ENCODE measurements around the gene NAGLU. TPM values are rescaled to one million over a fixed set of nuclear protein-coding genes. Genes with fewer than 3 reads are reported as not detected.
A peak's percentile ranks its signal among the peaks of the same experiment; 100 is the strongest.

Gene NAGLU
- total and polyA plus RNA-seq, 2 experiments from 2014 or later = 76.4 to 121 TPM

DNA sequence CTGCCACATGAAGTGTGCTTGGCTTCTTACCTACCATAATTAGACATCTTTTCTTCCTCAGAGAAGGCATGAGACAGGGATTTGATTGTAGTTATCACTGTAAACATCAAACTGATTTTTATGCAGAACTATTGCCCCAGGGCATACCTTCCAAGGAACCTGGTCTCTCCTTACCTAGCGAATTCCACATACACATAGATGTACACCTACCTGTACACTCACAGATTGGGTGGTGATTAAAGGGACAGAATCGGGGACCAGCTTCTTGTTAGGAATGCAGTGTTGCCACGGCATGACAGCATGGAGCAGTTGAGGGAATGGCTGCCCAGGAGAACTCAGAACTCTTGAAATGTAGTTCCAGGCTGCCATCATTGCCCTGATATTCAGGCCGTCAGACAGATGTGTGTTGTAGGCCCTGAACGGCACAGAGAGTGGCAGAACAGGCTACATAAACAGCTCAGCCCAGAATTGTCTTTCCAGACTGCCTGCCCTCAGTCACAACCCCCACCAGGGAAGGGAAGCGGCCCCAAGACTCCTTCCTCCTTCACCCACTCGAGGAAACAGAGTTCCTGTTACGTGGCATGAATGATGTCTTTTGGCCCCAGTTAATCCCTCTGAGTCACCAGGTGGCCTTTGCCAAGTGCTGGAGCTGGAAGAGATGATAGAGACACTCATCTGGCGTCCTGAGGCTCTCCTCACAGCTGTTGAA is 17.8 kb upstream of the NAGLU start:
- Histone ChIP-seq H3K27ac (peak overlapping the region; percentile 97), H3K9me3 (ENCODE audit: low read depth) (no peaks in the 10 kb centered on the region), H3K4me3 (no peak overlapping the region), H2AFZ (no peak overlapping the region), H4K20me1 (ENCODE audit: insufficient read depth, poor library complexity, severe bottlenecking) (no peaks in the 10 kb centered on the region), H3K9me2 (replicated peaks; ENCODE audit: insufficient read depth) (no peaks in the 10 kb centered on the region), H3K36me3 (replicated peaks; ENCODE audit: insufficient read depth, low read depth) (no peaks in the 10 kb centered on the region), H3K79me2 (no peaks in the 10 kb centered on the region), H3K4me2 (peak overlapping the region; percentile 32), H3K27me3 (no peaks in the 10 kb centered on the region), H3K4me1 (ENCODE audit: insufficient read depth) (peaks cover 53% of the 10 kb centered on the region)
- TF ChIP-seq, protein P1, sequence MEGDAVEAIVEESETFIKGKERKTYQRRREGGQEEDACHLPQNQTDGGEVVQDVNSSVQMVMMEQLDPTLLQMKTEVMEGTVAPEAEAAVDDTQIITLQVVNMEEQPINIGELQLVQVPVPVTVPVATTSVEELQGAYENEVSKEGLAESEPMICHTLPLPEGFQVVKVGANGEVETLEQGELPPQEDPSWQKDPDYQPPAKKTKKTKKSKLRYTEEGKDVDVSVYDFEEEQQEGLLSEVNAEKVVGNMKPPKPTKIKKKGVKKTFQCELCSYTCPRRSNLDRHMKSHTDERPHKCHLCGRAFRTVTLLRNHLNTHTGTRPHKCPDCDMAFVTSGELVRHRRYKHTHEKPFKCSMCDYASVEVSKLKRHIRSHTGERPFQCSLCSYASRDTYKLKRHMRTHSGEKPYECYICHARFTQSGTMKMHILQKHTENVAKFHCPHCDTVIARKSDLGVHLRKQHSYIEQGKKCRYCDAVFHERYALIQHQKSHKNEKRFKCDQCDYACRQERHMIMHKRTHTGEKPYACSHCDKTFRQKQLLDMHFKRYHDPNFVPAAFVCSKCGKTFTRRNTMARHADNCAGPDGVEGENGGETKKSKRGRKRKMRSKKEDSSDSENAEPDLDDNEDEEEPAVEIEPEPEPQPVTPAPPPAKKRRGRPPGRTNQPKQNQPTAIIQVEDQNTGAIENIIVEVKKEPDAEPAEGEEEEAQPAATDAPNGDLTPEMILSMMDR (IDR thresholded peaks at IDR 0.05; ENCODE audit: poor library complexity) = no peak
- TF ChIP-seq EZH2 (IDR thresholded peaks at IDR 0.05; ENCODE audit: borderline replicate concordance) (no peak), EZH2phosphoT487 (IDR thresholded peaks at IDR 0.05; ENCODE audit: low read depth, severe bottlenecking, unreplicated experiment) (no peak)
- peak; percentile 84 for DNase-seq (ENCODE audit: low spot score)
- WGBS (ENCODE audit: low lambda C conversion rate, missing lambda C conversion rate) = 59% methylated on average over 9 of the region's 9 CpGs

DNA sequence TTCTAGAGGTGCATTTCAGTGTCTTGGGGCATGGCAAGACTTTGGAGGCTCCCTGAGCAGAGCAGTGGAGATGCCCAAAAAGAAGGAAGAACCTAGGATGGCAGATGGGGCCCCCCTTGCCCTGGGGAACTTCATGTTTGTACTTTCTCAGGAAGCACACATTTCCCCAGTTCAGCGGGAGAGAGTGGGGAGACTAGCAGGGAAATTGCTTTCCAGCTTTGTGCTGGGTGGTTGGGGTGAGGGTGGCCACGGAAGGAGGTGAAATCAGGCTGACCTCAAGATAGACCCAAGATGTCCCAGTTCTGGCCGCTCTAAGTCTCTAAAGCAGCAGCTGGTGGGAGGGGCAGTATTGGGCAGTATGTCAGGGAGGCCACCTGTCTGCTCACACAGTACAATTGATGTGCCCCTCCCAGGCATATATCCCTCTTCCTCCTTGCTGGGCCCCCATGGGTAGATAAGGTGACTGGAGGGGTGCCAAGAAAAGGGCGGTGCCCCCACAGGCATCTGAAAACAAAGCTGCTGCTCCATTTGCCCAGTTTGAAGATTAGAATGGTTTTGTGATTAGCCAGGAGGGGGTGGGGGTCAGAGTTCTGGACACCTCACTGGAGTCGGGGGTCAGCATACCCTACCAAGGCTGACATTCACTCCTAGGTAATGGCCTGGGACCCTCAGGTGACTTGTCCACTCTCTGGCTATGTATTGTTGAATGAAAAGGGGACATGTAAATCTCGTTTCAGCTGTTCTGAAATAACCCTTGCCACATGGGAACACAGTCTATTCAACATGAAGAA is 17.1 kb upstream of the NAGLU start:
- H3K27me3 ChIP-seq = no peaks in the 10 kb centered on the region
- no peaks in the 10 kb centered on the region for H3K9me3 ChIP-seq (ENCODE audit: low read depth)
- H3K4me3 ChIP-seq = no peak overlapping the region
- peak; percentile 67 for DNase-seq (ENCODE audit: low spot score)
- peak overlapping the region; percentile 97 for H3K27ac ChIP-seq
- no peak overlapping the region for H2AFZ ChIP-seq
- H3K36me3 ChIP-seq (replicated peaks; ENCODE audit: insufficient read depth, low read depth) = no peaks in the 10 kb centered on the region
- H3K4me2 ChIP-seq = peak overlapping the region; percentile 32
- TF ChIP-seq EZH2phosphoT487 (IDR thresholded peaks at IDR 0.05; ENCODE audit: low read depth, severe bottlenecking, unreplicated experiment) = no peak
- TF ChIP-seq, protein P1 (IDR thresholded peaks at IDR 0.05; ENCODE audit: poor library complexity) = no peak
- TF ChIP-seq EZH2 (IDR thresholded peaks at IDR 0.05; ENCODE audit: borderline replicate concordance) = no peak
- no peaks in the 10 kb centered on the region for H4K20me1 ChIP-seq (ENCODE audit: insufficient read depth, poor library complexity, severe bottlenecking)
- H3K9me2 ChIP-seq (replicated peaks; ENCODE audit: insufficient read depth) = no peaks in the 10 kb centered on the region
- 55% methylated on average over 6 of the region's 6 CpGs for WGBS (ENCODE audit: low lambda C conversion rate, missing lambda C conversion rate)
- no peaks in the 10 kb centered on the region for H3K79me2 ChIP-seq
- peaks cover 53% of the 10 kb centered on the region for H3K4me1 ChIP-seq (ENCODE audit: insufficient read depth)

DNA sequence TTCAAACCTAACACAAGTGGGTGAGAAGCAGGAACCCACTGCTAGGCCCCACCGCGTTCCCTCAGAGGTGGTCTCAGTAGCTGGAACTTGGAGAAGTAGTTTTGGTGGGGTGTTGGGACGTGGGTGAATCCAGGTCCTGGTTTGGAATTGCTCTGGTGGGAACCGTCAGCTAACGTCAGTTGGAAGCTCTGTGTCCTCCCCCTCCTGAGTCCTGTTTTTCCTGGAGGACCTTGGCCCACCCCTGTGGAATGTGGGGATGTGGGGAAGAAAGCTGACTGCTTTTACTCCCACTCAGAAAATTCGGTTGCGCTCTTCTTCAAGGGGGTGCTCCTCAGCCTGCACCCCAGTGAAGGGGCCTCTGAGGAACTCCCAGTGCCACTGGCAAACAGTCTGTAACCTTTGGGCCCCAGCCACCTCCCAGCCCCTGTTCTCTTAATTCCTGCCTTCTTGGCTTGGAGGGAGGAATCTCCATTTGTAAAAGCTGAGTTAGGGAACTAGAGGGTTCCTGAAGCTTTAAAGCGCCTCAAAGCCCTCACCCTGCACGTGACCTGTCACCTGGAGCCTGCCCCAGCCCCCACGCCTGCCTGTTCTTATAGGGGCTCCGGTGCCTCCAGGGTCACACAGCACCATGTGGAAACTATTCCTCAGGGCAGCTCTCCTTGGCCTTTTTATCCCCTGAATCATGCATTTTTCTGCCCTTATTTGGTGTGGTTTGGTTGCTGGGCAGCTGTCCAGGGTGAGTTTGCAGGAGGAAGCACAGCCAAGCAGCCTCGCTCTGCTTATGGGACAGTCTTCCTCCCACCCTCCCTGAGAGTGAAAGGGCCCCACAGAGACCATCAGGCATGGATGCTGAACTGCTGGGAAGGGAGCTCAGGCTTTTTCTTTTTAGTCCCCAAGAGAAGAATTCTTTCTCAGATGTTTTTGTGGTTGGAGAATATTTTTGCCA is 16.2 kb upstream of the NAGLU start:
- H3K36me3 ChIP-seq (replicated peaks; ENCODE audit: insufficient read depth, low read depth) = no peaks in the 10 kb centered on the region
- no peak overlapping the region for H3K4me3 ChIP-seq
- H3K9me2 ChIP-seq (replicated peaks; ENCODE audit: insufficient read depth) = no peaks in the 10 kb centered on the region
- no peaks in the 10 kb centered on the region for H3K9me3 ChIP-seq (ENCODE audit: low read depth)
- no peaks in the 10 kb centered on the region for H3K27me3 ChIP-seq
- H3K27ac ChIP-seq = peak overlapping the region; percentile 97
- no peak overlapping the region for H2AFZ ChIP-seq
- H3K79me2 ChIP-seq = no peaks in the 10 kb centered on the region
- WGBS (ENCODE audit: low lambda C conversion rate, missing lambda C conversion rate) = 35% methylated on average over 12 of the region's 12 CpGs
- TF ChIP-seq EZH2phosphoT487 (IDR thresholded peaks at IDR 0.05; ENCODE audit: low read depth, severe bottlenecking, unreplicated experiment) = no peak
- TF ChIP-seq, protein P1 (IDR thresholded peaks at IDR 0.05; ENCODE audit: poor library complexity) = no peak
- H3K4me1 ChIP-seq (ENCODE audit: insufficient read depth) = peaks cover 53% of the 10 kb centered on the region
- H3K4me2 ChIP-seq = peak overlapping the region; percentile 54
- no peaks in the 10 kb centered on the region for H4K20me1 ChIP-seq (ENCODE audit: insufficient read depth, poor library complexity, severe bottlenecking)
- DNase-seq (ENCODE audit: low spot score) = peak; percentile 91
